Gastrocnemius medialis (tissue), 4 donors: ENCODE measurements around the gene MYLK.

ENCODE experiments used
- POLR2A ChIP-seq, 2 donors: fragments of 450-650 bp; IDR thresholded peaks; one replicate each; pipeline ENCODE4 v1.6.1; 2017; ENCODE audit warnings: antibody characterized with exemption in 2 of 2, mild to moderate bottlenecking in 2 of 2, moderate library complexity in 2 of 2
- TF ChIP-seq, protein P1 (sequence below), 5 experiments: fragments of 450-650 bp in 3 of 5; fragments of 200-600 bp in 2 of 5; sonication (generic) in 2 of 5; IDR thresholded peaks in 4 of 5; conservative IDR thresholded peaks in 1 of 5; 1 replicate in 4 of 5; 2 replicates in 1 of 5; pipeline ENCODE4 v1.5.1; 2016 to 2019; ENCODE audit warnings: antibody characterized with exemption in 5 of 5, mild to moderate bottlenecking in 3 of 5, moderate library complexity in 3 of 5

DNA sequence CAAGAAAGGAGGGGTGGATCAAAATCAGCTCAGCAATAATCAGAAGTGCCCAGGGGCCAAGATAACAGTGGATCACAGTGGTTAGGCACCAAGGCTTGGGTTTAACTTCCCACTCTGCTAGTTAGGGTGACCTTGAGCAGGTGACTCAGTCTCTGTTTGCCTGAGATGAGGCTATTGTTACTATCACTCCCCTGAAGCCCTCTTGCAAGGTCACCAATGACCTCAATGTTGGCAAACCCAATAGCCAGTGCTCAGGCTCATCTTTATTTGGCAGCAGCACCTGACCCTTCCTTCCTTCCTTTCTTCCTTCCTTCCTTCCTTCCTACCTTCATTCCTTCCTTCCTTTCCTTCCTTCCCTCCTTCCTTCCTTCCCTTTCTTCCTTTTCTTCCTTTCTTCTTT lies 196.8 kb downstream of the MYLK start:
- TF ChIP-seq POLR2A (IDR thresholded peaks at IDR 0.05) = no peak
- TF ChIP-seq, protein P1, sequence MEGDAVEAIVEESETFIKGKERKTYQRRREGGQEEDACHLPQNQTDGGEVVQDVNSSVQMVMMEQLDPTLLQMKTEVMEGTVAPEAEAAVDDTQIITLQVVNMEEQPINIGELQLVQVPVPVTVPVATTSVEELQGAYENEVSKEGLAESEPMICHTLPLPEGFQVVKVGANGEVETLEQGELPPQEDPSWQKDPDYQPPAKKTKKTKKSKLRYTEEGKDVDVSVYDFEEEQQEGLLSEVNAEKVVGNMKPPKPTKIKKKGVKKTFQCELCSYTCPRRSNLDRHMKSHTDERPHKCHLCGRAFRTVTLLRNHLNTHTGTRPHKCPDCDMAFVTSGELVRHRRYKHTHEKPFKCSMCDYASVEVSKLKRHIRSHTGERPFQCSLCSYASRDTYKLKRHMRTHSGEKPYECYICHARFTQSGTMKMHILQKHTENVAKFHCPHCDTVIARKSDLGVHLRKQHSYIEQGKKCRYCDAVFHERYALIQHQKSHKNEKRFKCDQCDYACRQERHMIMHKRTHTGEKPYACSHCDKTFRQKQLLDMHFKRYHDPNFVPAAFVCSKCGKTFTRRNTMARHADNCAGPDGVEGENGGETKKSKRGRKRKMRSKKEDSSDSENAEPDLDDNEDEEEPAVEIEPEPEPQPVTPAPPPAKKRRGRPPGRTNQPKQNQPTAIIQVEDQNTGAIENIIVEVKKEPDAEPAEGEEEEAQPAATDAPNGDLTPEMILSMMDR (IDR thresholded peaks at IDR 0.05 in 4 of 5, conservative IDR thresholded peaks at IDR 0.05 in 1 of 5) = no peak
